Sigmoid colon (tissue), 4 donors: ENCODE data around the gene FUT6.

Experiments used
- CTCF ChIP-seq, 4 experiments: fragments of 450-650 bp in 3 of 4; fragments of 200-600 bp in 1 of 4; IDR thresholded peaks; one replicate each; pipeline ENCODE4 v1.5.1; 2016 to 2019; ENCODE audit warnings: antibody characterized with exemption in 4 of 4, mild to moderate bottlenecking in 3 of 4, moderate library complexity in 2 of 4
- POLR2A ChIP-seq, 2 donors: fragments of 450-650 bp; IDR thresholded peaks; one replicate each; pipeline ENCODE4 v1.6.1; 2016; ENCODE audit warnings: antibody characterized with exemption in 2 of 2, mild to moderate bottlenecking in 2 of 2, moderate library complexity in 2 of 2
- POLR2AphosphoS5 ChIP-seq, 4 donors: sonication (generic); formaldehyde crosslinking; IDR thresholded peaks; one replicate each; pipeline ENCODE4 v1.6.1; 2017; ENCODE audit warnings: antibody characterized with exemption in 4 of 4

DNA sequence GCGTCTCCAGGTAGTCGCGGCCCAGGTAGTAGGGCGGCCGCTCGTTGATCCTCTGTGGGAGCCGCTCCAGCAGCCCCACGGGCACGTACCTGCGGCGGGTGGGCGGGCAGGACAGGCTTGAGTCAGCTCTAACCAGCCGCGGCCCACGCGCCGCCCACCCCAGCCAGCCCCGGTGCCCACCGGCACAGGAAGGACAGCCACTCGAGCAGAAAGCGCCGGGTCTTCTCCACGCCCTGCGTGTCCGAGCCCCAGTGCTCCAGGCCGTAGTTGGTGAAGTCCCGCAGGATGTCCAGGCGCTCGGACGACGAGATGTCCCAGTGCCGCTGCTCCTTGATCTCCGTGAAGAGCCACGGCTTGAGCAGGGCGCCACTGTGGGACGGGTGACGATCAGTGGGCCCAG lies 54.1 kb downstream of the FUT6 start:
- TF ChIP-seq CTCF (IDR thresholded peaks at IDR 0.05) = no peak
- no peak for TF ChIP-seq POLR2A (IDR thresholded peaks at IDR 0.05)
- no peak for TF ChIP-seq POLR2AphosphoS5 (IDR thresholded peaks at IDR 0.05)
